ENCODE data around the gene PPP1R1C.

- no peak for TF ChIP-seq CTCF (IDR thresholded peaks at IDR 0.05)
- no peak for TF ChIP-seq POLR2A (IDR thresholded peaks at IDR 0.05)
These were observed 26.9 kb upstream of the PPP1R1C start for GRCh38 chr2:181958726-181959125.
